Measurements from ENCODE around the gene CLDN7.
A peak's percentile ranks its signal among the peaks of the same experiment; 100 is the strongest.

DNA sequence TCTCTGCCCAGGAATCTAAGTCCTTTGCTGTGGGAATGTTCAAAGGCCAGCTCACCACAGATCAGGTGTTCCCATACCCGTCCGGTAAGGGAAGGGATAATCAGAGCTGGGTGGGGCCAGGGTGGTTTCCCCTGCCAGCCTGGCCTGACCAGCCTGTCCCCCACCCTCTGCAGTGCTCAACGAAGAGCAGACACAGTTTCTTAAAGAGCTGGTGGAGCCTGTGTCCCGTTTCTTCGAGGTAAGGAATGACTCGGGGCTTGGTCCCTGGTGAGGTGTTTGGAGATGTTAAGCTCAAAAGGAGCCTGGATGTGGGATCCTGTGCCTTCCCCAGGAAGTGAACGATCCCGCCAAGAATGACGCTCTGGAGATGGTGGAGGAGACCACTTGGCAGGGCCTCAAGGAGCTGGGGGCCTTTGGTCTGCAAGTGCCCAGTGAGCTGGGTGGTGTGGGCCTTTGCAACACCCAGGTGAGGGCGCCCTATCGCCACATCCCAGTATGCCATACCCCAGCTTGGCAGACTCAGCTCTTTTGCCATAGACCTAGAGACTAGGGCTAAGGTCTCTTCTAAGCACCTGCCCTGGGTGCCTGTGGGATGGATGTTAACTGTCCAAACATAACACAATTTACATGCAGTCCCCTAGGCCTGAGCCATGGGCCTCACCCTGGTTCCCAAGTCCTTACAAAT lies 41.5 kb downstream of the CLDN7 start:
- TF ChIP-seq POLR2A (IDR thresholded peaks at IDR 0.05): no peak
- TF ChIP-seq, protein P1, sequence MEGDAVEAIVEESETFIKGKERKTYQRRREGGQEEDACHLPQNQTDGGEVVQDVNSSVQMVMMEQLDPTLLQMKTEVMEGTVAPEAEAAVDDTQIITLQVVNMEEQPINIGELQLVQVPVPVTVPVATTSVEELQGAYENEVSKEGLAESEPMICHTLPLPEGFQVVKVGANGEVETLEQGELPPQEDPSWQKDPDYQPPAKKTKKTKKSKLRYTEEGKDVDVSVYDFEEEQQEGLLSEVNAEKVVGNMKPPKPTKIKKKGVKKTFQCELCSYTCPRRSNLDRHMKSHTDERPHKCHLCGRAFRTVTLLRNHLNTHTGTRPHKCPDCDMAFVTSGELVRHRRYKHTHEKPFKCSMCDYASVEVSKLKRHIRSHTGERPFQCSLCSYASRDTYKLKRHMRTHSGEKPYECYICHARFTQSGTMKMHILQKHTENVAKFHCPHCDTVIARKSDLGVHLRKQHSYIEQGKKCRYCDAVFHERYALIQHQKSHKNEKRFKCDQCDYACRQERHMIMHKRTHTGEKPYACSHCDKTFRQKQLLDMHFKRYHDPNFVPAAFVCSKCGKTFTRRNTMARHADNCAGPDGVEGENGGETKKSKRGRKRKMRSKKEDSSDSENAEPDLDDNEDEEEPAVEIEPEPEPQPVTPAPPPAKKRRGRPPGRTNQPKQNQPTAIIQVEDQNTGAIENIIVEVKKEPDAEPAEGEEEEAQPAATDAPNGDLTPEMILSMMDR (IDR thresholded peaks at IDR 0.05): peak; percentile 7 to 52 (median 48)

Data from adrenal gland (tissue), 5 donors.